Mesenchymal stem cell (in vitro differentiated cells and primary cell): ENCODE results near the gene STIM1.
A peak's percentile ranks its signal among the peaks of the same experiment; 100 is the strongest.
"Not testable (repeated sequence)": the region's sequence is repeated elsewhere in the genome, so short reads cannot be mapped to it uniquely, and the experiment has no call there.

Experiments used
- DNase-seq: peaks from one replicate; pipeline ENCODE4 v3.0.0-alpha.2; 2013
- H2AFZ ChIP-seq: one replicate; pipeline ENCODE4 v1.6.1; 2013; ENCODE audit warnings: low read depth, mild to moderate bottlenecking, control low read depth, inconsistent platforms, low read length, moderate library complexity
- H2AK5ac ChIP-seq: 2 replicates; pipeline ENCODE4 v1.6.1; 2013; ENCODE audit warnings: low read length, moderate library complexity, mild to moderate bottlenecking, inconsistent platforms; ENCODE audit not compliant: severe bottlenecking
- H2BK120ac ChIP-seq: one replicate; pipeline ENCODE4 v1.6.1; 2013; ENCODE audit warnings: low read depth, mild to moderate bottlenecking, inconsistent platforms, low read length, moderate library complexity
- H2BK12ac ChIP-seq, 2 experiments: one replicate each; pipeline ENCODE4 v1.6.1; 2013; ENCODE audit warnings: inconsistent platforms in 2 of 2, low read length in 2 of 2, mild to moderate bottlenecking in 2 of 2, moderate library complexity in 2 of 2, control low read depth in 1 of 2
- H2BK15ac ChIP-seq: one replicate; pipeline ENCODE4 v1.6.1; 2013; ENCODE audit warnings: mild to moderate bottlenecking, low read depth, inconsistent platforms; ENCODE audit not compliant: poor library complexity, severe bottlenecking
- H2BK5ac ChIP-seq: 2 replicates; pipeline ENCODE4 v1.6.1; 2013; ENCODE audit warnings: low read depth, mild to moderate bottlenecking, low read length, control low read depth, inconsistent platforms; ENCODE audit not compliant: poor library complexity, severe bottlenecking
- H3K14ac ChIP-seq, 2 experiments: one replicate each; pipeline ENCODE4 v1.6.1; 2013; ENCODE audit warnings: inconsistent platforms in 2 of 2, low read length in 2 of 2, control low read depth in 1 of 2, mild to moderate bottlenecking in 1 of 2, moderate library complexity in 1 of 2
- H3K18ac ChIP-seq, 2 experiments: one replicate each; pipeline ENCODE4 v1.6.1; 2013; ENCODE audit warnings: inconsistent platforms in 2 of 2, low read length in 2 of 2, control low read depth in 1 of 2, low read depth in 1 of 2, mild to moderate bottlenecking in 1 of 2
- H3K23ac ChIP-seq, 2 experiments: one replicate each; pipeline ENCODE4 v1.6.1; 2013; ENCODE audit warnings: inconsistent platforms in 2 of 2, low read length in 2 of 2, mild to moderate bottlenecking in 2 of 2, moderate library complexity in 2 of 2, control low read depth in 1 of 2
- H3K27ac ChIP-seq: 2 replicates; pipeline ENCODE4 v1.5.1; 2013; ENCODE audit warnings: mild to moderate bottlenecking, moderate library complexity, low read length, control low read depth, inconsistent platforms; ENCODE audit not compliant: poor library complexity, severe bottlenecking
- H3K27me3 ChIP-seq, 2 experiments: 2 replicates each; pipeline versions ENCODE4 v1.6.1 to v1.7.0; 2013; ENCODE audit warnings: low read length in 2 of 2, mild to moderate bottlenecking in 2 of 2, moderate library complexity in 2 of 2, control low read depth in 1 of 2, inconsistent platforms in 1 of 2; ENCODE audit not compliant: control insufficient read depth in 1 of 2, insufficient read depth in 1 of 2
- H3K36me3 ChIP-seq, 2 experiments: 2 replicates each; pipeline versions ENCODE4 v1.6.1 to v1.7.0; 2013; ENCODE audit warnings: low read length in 2 of 2, control low read depth in 1 of 2, inconsistent platforms in 1 of 2, low read depth in 1 of 2, mild to moderate bottlenecking in 1 of 2; ENCODE audit not compliant: insufficient read depth in 2 of 2, control insufficient read depth in 1 of 2
- H3K4ac ChIP-seq, 2 experiments: one replicate each; pipeline ENCODE4 v1.6.1; 2013; ENCODE audit warnings: inconsistent platforms in 2 of 2, low read length in 2 of 2, mild to moderate bottlenecking in 2 of 2, moderate library complexity in 2 of 2, control low read depth in 1 of 2, low read depth in 1 of 2
- H3K4me1 ChIP-seq: 2 replicates; pipeline ENCODE4 v1.6.1; 2013; ENCODE audit warnings: low read depth, low read length, control low read depth; ENCODE audit not compliant: control insufficient read depth, insufficient read depth
- H3K4me2 ChIP-seq: 2 replicates; pipeline ENCODE4 v1.6.1; 2013; ENCODE audit warnings: low read length, mild to moderate bottlenecking, inconsistent platforms; ENCODE audit not compliant: poor library complexity, severe bottlenecking
- H3K4me3 ChIP-seq, 2 experiments: 2 replicates each; pipeline versions ENCODE4 v1.5.1 to v1.7.0; 2013; ENCODE audit warnings: low read length in 2 of 2, mild to moderate bottlenecking in 2 of 2, control low read depth in 1 of 2, low read depth in 1 of 2; ENCODE audit not compliant: insufficient read depth in 1 of 2
- H3K79me1 ChIP-seq: replicated peaks from 2 replicates; pipeline ENCODE4 v1.6.1; 2013; ENCODE audit warnings: mild to moderate bottlenecking, control low read depth, low read length, inconsistent platforms; ENCODE audit not compliant: poor library complexity, severe bottlenecking
- H3K9ac ChIP-seq: 2 replicates; pipeline ENCODE4 v1.7.0; 2013; ENCODE audit warnings: mild to moderate bottlenecking, low read length, moderate library complexity
- H3K9me3 ChIP-seq: 2 replicates; pipeline ENCODE4 v1.7.0; 2013; ENCODE audit warnings: mild to moderate bottlenecking, low read length; ENCODE audit not compliant: control insufficient read depth
- H4K8ac ChIP-seq: one replicate; pipeline ENCODE4 v1.6.1; 2013; ENCODE audit warnings: inconsistent platforms, mild to moderate bottlenecking, low read length, moderate library complexity
- H4K91ac ChIP-seq: one replicate; pipeline ENCODE4 v1.6.1; 2013; ENCODE audit warnings: mild to moderate bottlenecking, low read length, inconsistent platforms
- WGBS: methylation state at CpG from one replicate; pipeline ENCODE4 v1.1.7; 2013; ENCODE audit warnings: mixed read lengths; 5-methylcytosine and 5-hydroxymethylcytosine counted together

STIM1 gene

GRCh38 chr11:3809624-3809928, 45.9 kb upstream of the STIM1 start:
- 94% methylated on average over 1 of the region's 1 CpG for WGBS
- Histone ChIP-seq H3K9ac (no peak overlapping the region), H2AK5ac (no peak overlapping the region), H4K91ac (no peak overlapping the region), H2BK120ac (no peak overlapping the region), H3K27me3 (no peaks in the 10 kb centered on the region), H3K4me3 (peak overlapping the region in 1 of 2 experiments; percentile 91), H2BK15ac (no peak overlapping the region), H2BK5ac (no peak overlapping the region), H3K9me3 (no peaks in the 10 kb centered on the region), H3K18ac (no peak overlapping the region), H4K8ac (no peak overlapping the region), H3K27ac (no peak overlapping the region), H3K4ac (no peak overlapping the region), H3K36me3 (peaks cover 0 to 9% of the 10 kb centered on the region in 2 experiments), H3K23ac (peak overlapping the region in 1 of 2 experiments; percentile 70), H3K79me1 (peaks cover 6% of the 10 kb centered on the region), H2BK12ac (no peak overlapping the region), H3K14ac (no peak overlapping the region), H3K4me2 (no peak overlapping the region), H3K4me1 (peaks cover 5% of the 10 kb centered on the region), H2AFZ (no peak overlapping the region)
- DNase-seq = no peak

- H2AK5ac ChIP-seq = no peak overlapping the region
- WGBS = 85% methylated on average over 3 of the region's 3 CpGs
- H4K8ac ChIP-seq = no peak overlapping the region
- no peak overlapping the region for H2BK12ac ChIP-seq
- H3K4me3 ChIP-seq = no peak overlapping the region
- H4K91ac ChIP-seq = no peak overlapping the region
- no peak overlapping the region for H2AFZ ChIP-seq
- no peak overlapping the region for H3K14ac ChIP-seq
- H3K9ac ChIP-seq = peak overlapping the region; percentile 65
- no peaks in the 10 kb centered on the region for H3K9me3 ChIP-seq
- no peaks in the 10 kb centered on the region for H3K27me3 ChIP-seq
- H3K4ac ChIP-seq = no peak overlapping the region
- no peak overlapping the region for H3K4me2 ChIP-seq
- H3K18ac ChIP-seq = no peak overlapping the region
- no peak overlapping the region for H2BK120ac ChIP-seq
- peaks cover 5% of the 10 kb centered on the region for H3K4me1 ChIP-seq
- no peak overlapping the region for H3K23ac ChIP-seq
- H2BK15ac ChIP-seq = no peak overlapping the region
- peaks cover 6% of the 10 kb centered on the region for H3K79me1 ChIP-seq
- no peak overlapping the region for H3K27ac ChIP-seq
- peaks cover 0 to 9% of the 10 kb centered on the region in 2 experiments for H3K36me3 ChIP-seq
- no peak for DNase-seq
- no peak overlapping the region for H2BK5ac ChIP-seq
Measured at GRCh38 chr11:3810446-3810845, 45.0 kb upstream of the STIM1 start.

- H3K4me3 ChIP-seq = peak overlapping the region in 1 of 2 experiments; percentile 11
- WGBS = 97% methylated on average over 4 of the region's 4 CpGs
Measured at GRCh38 chr11:3810951-3811350, 44.5 kb upstream of the STIM1 start.

GRCh38 chr11:3814832-3815231, 40.6 kb upstream of the STIM1 start:
- not testable (repeated sequence) for H2BK120ac ChIP-seq, H2AK5ac ChIP-seq, H2BK5ac ChIP-seq, H3K4me2 ChIP-seq, H3K4me1 ChIP-seq, H3K4ac ChIP-seq, DNase-seq, H3K23ac ChIP-seq, H3K18ac ChIP-seq, H3K27me3 ChIP-seq, H3K14ac ChIP-seq, H2AFZ ChIP-seq, H3K4me3 ChIP-seq, H4K8ac ChIP-seq, H3K27ac ChIP-seq, H2BK12ac ChIP-seq, H2BK15ac ChIP-seq, H3K9me3 ChIP-seq, H4K91ac ChIP-seq, H3K9ac ChIP-seq
- Histone ChIP-seq H3K36me3 (peaks cover 9 to 12% of the 10 kb centered on the region in 2 experiments), H3K79me1 (peaks cover 14% of the 10 kb centered on the region)
- 91% methylated on average over 5 of the region's 5 CpGs for WGBS

More at GRCh38 chr11:3810951-3811350, 44.5 kb upstream of the STIM1 start:
- no peak overlapping the region for H2AFZ ChIP-seq
- H4K8ac ChIP-seq = peak overlapping the region; percentile 15
- no peak overlapping the region for H3K23ac ChIP-seq
- DNase-seq = no peak
- no peak overlapping the region for H2BK5ac ChIP-seq
- H3K79me1 ChIP-seq = peaks cover 6% of the 10 kb centered on the region
- H2AK5ac ChIP-seq = no peak overlapping the region
- H2BK15ac ChIP-seq = no peak overlapping the region
- H3K4ac ChIP-seq = no peak overlapping the region
- peak overlapping the region; percentile 65 for H3K9ac ChIP-seq
- H3K9me3 ChIP-seq = no peaks in the 10 kb centered on the region
- peaks cover 0 to 9% of the 10 kb centered on the region in 2 experiments for H3K36me3 ChIP-seq
- no peak overlapping the region for H2BK12ac ChIP-seq
- H3K18ac ChIP-seq = no peak overlapping the region
- H3K27me3 ChIP-seq = no peaks in the 10 kb centered on the region
- no peak overlapping the region for H4K91ac ChIP-seq
- H3K27ac ChIP-seq = no peak overlapping the region
- H3K4me2 ChIP-seq = no peak overlapping the region
- peaks cover 5% of the 10 kb centered on the region for H3K4me1 ChIP-seq
- no peak overlapping the region for H2BK120ac ChIP-seq
- H3K14ac ChIP-seq = no peak overlapping the region
